K562 (cell line): ENCODE data around the gene SPPL3. TPM values are rescaled to one million over a fixed set of nuclear protein-coding genes. Genes with fewer than 3 reads are reported as not detected.

Experiments used
- ATAC-seq: fragments of 200-7000 bp; cut with Tn5 transposase; 3 replicates; pipeline ENCODE4 v1.9.1; 2020; ENCODE audit warnings: moderate library complexity
- BruUV-seq: library from RNA; stranded (reverse); fragments of 400-500 nt; replicated peaks from 2 replicates; lab custom pipeline; 2021; lab: Mats Ljungman, UMichigan
- CTCF ChIA-PET: fragments of 300-600 bp; formaldehyde crosslinking; extraction: SDS; loops from one replicate; lab custom pipeline; 2021; ENCODE audit warnings: low intra/inter-chr PET ratio; lab: Yijun Ruan, JAX
- POLR2A ChIA-PET: fragments of 300-600, 350-650 bp; sonication (Branson Sonifier 250); formaldehyde crosslinking; extraction: SDS; loops from one replicate; lab custom pipeline; 2021; ENCODE audit warnings: antibody characterized with exemption, inconsistent platforms; lab: Yijun Ruan, JAX
- DNase-seq, 4 experiments: peaks; one replicate each; pipeline versions ENCODE4 v3.0.0 to v3.0.0-alpha.2; 2011 to 2018; ENCODE audit warnings: low spot score in 3 of 4, mixed read lengths in 3 of 4; ENCODE audit errors: extremely low read depth in 1 of 4
- FAIRE-seq: peaks from 2 replicates; lab custom pipeline; 2011; peaks lifted over from hg19 to GRCh38; lab: Jason Lieb, UNC
- H2AFZ ChIP-seq: 2 replicates; pipeline ENCODE4 v1.6.0; 2011; ENCODE audit warnings: low read depth, low read length, control low read depth, inconsistent platforms
- H3K27ac ChIP-seq: fragments of 200-600 bp; 3 replicates; pipeline ENCODE4 v1.8.0; 2011; ENCODE audit warnings: low read depth, mild to moderate bottlenecking, control low read depth, inconsistent platforms, low read length, moderate library complexity, mixed read lengths; ENCODE audit errors: extremely low read depth
- H3K27me3 ChIP-seq, 2 experiments: fragments of 300-600 bp in 1 of 2; 2 replicates in 1 of 2; 3 replicates in 1 of 2; pipeline versions ENCODE4 v1.6.0 to v1.8.0; 2011; ENCODE audit warnings: inconsistent platforms in 2 of 2, low read length in 2 of 2, mild to moderate bottlenecking in 1 of 2, mixed read lengths in 1 of 2, moderate library complexity in 1 of 2; ENCODE audit not compliant: control insufficient read depth in 2 of 2, insufficient read depth in 2 of 2
- H3K36me3 ChIP-seq: fragments of 300-600 bp; 3 replicates; pipeline ENCODE4 v1.8.0; 2011; ENCODE audit warnings: mild to moderate bottlenecking, low read length, inconsistent platforms; ENCODE audit not compliant: control insufficient read depth, insufficient read depth
- H3K4me1 ChIP-seq, 2 experiments: fragments of 200-600 bp in 1 of 2; replicated peaks in 1 of 2; 2 replicates in 1 of 2; 3 replicates in 1 of 2; pipeline versions ENCODE4 v1.5.1 to v1.8.0; 2011; ENCODE audit warnings: inconsistent platforms in 2 of 2, low read length in 2 of 2, mild to moderate bottlenecking in 1 of 2, mixed read lengths in 1 of 2, moderate library complexity in 1 of 2; ENCODE audit not compliant: control insufficient read depth in 2 of 2, insufficient read depth in 2 of 2
- H3K4me2 ChIP-seq: 2 replicates; pipeline ENCODE4 v1.6.1; 2011; ENCODE audit warnings: low read length, control low read depth, inconsistent platforms, mixed read lengths; ENCODE audit not compliant: insufficient read depth
- H3K4me3 ChIP-seq: fragments of 200-600 bp; sonication (generic), shearing (Covaris generic); 2 replicates; pipeline ENCODE4 v1.5.1; 2016; ENCODE audit warnings: control low read depth, inconsistent platforms
- H3K79me2 ChIP-seq: fragments of 200-600 bp; 3 replicates; pipeline ENCODE4 v1.8.0; 2011; ENCODE audit warnings: low read length, inconsistent platforms; ENCODE audit not compliant: control insufficient read depth, insufficient read depth
- H3K9ac ChIP-seq, 2 experiments: 2 replicates each; pipeline versions ENCODE4 v1.6.0 to v1.6.1; 2011; ENCODE audit warnings: low read depth in 2 of 2, low read length in 2 of 2, control low read depth in 1 of 2, inconsistent platforms in 1 of 2, mild to moderate bottlenecking in 1 of 2, mixed read lengths in 1 of 2; ENCODE audit not compliant: insufficient read depth in 1 of 2
- H3K9me1 ChIP-seq: one replicate; pipeline ENCODE4 v1.6.0; 2011; ENCODE audit warnings: inconsistent platforms, mild to moderate bottlenecking, low read length, moderate library complexity; ENCODE audit not compliant: control insufficient read depth, insufficient read depth
- H3K9me3 ChIP-seq: replicated peaks from 2 replicates; pipeline ENCODE4 v1.5.1; 2011; ENCODE audit warnings: low read depth, low read length, inconsistent platforms; ENCODE audit not compliant: control insufficient read depth, insufficient read depth
- H4K20me1 ChIP-seq: replicated peaks from 2 replicates; pipeline ENCODE4 v1.6.1; 2011; ENCODE audit warnings: low read length, inconsistent platforms, mixed read lengths; ENCODE audit not compliant: control insufficient read depth, insufficient read depth
- ARHGAP35 ChIP-seq: fragments of 450-650 bp; IDR thresholded peaks from 2 replicates; pipeline ENCODE4 v1.6.1; 2018; ENCODE audit not compliant: partially characterized antibody
- CREBBP ChIP-seq: IDR thresholded peaks from one replicate; pipeline ENCODE4 v1.6.1; 2012; ENCODE audit warnings: low read depth, mild to moderate bottlenecking, control low read depth, inconsistent platforms, low read length
- ELF1 ChIP-seq: fragments of 200-800 bp; sonication (Bioruptor generic); IDR thresholded peaks from 2 replicates; pipeline ENCODE4 v1.6.1; 2016; ENCODE audit warnings: missing genetic modification characterization, missing compliant biosample characterization
- MTA3 ChIP-seq: fragments of 450-650 bp; formaldehyde crosslinking; IDR thresholded peaks from 2 replicates; pipeline ENCODE4 v1.6.1; 2017; ENCODE audit warnings: mild to moderate bottlenecking, borderline replicate concordance
- MYC ChIP-seq, 2 experiments: fragments of 250-450 bp in 1 of 2; sonication (Bioruptor Pico) in 1 of 2; IDR thresholded peaks; 2 replicates each; pipeline versions ENCODE4 v1.5.1 to v1.6.1; 2012 to 2021; ENCODE audit warnings: low read depth in 2 of 2, borderline replicate concordance in 1 of 2, improper control_type of control experiment in 1 of 2, low read length in 1 of 2, mild to moderate bottlenecking in 1 of 2, moderate library complexity in 1 of 2
- RBM25 ChIP-seq: fragments of 200-400 bp; formaldehyde crosslinking; IDR thresholded peaks from 2 replicates; pipeline ENCODE4 v1.6.1; 2018; ENCODE audit warnings: low read length, low read depth, moderate library complexity; ENCODE audit not compliant: severe bottlenecking
- WHSC1 ChIP-seq: IDR thresholded peaks from one replicate; pipeline ENCODE4 v1.6.1; 2012; ENCODE audit warnings: low read length, control low read depth, inconsistent platforms
- ZNF121 ChIP-seq: sonication (generic); formaldehyde crosslinking; conservative IDR thresholded peaks from 2 replicates; pipeline ENCODE4 v1.8.0; 2022; ENCODE audit warnings: missing genetic modification reagents
- ZNF140 ChIP-seq: fragments of 250-450 bp; sonication (Bioruptor Pico); IDR thresholded peaks from 2 replicates; pipeline ENCODE4 v1.8.0; 2021; ENCODE audit warnings: moderate library complexity, mild to moderate bottlenecking, inconsistent platforms
- ZNF699 ChIP-seq: fragments of 250-450 bp; sonication (Bioruptor Pico); IDR thresholded peaks from 2 replicates; pipeline ENCODE4 v1.8.0; 2021; ENCODE audit warnings: mild to moderate bottlenecking, moderate library complexity; ENCODE audit not compliant: insufficient replicate concordance
- whole genome bisulfite sequencing: fragments of 100-300 bp; shearing (Covaris generic); methylation state at CpG from one replicate; pipeline ENCODE4 v1.1.6; 2016; ENCODE audit warnings: low coverage, mixed read lengths; ENCODE audit not compliant: insufficient coverage; ENCODE audit errors: missing lambda C conversion rate; 5-methylcytosine and 5-hydroxymethylcytosine counted together
- in situ Hi-C: fragments of 300-500 bp; cut with MboI; formaldehyde crosslinking; loops from 4 replicates; pipeline ENCODE4 v1.15.0; 2018; ENCODE audit warnings: inconsistent platforms, mixed read lengths
- intact Hi-C: fragments of 100-400 bp; cut with micrococcal nuclease; formaldehyde crosslinking; loops from 2 replicates; pipeline ENCODE4 v1.14.2; 2022
- polyA plus RNA-seq, 8 experiments: library from polyadenylated mRNA; depleted of rRNA in 4 of 8; stranded (reverse) in 5 of 8; unstranded in 3 of 8; fragments of >200 nt; fragmentation: Nextera tagmentation in 2 of 8; fragmentation: Illumina TruSeq in 1 of 8; extraction: Ambion mirVana in 2 of 8; extraction: Trizol in 1 of 8; gene quantifications; 2 replicates each; pipeline versions ENCODE4 v1.2.1 to v1.2.3, GENCODE V29; 2011 to 2014; ENCODE audit warnings: inconsistent platforms in 1 of 8, missing spikeins in 1 of 8
- total RNA-seq, 7 experiments: library from RNA; depleted of rRNA in 6 of 7; stranded (reverse); fragments of >200 nt in 6 of 7; fragmentation: Illumina TruSeq in 2 of 7; extraction: Trizol in 2 of 7; gene quantifications; 2 replicates each; pipeline versions ENCODE4 v1.2.1 to v1.2.3, GENCODE V29; 2011 to 2021; ENCODE audit warnings: low replicate concordance in 1 of 7
- TF ChIP-seq, protein P1 (sequence below): fragments of 250-450 bp; sonication (Bioruptor Pico); IDR thresholded peaks from 2 replicates; pipeline ENCODE4 v1.5.0; 2021
- TF ChIP-seq, protein P2 (sequence below), 2 experiments: fragments of 450-650 bp in 1 of 2; sonication (generic) in 1 of 2; formaldehyde crosslinking; conservative IDR thresholded peaks; 2 replicates each; pipeline versions ENCODE4 v1.4.0 to v1.8.1; 2020 to 2022; ENCODE audit warnings: mild to moderate bottlenecking in 1 of 2, missing genetic modification reagents in 1 of 2
- TF ChIP-seq, protein P3 (sequence below), 2 experiments: IDR thresholded peaks; 2 replicates each; pipeline ENCODE4 v1.6.1; 2011; ENCODE audit warnings: borderline replicate concordance in 1 of 2, control low read depth in 1 of 2, low read depth in 1 of 2, low read length in 1 of 2, mild to moderate bottlenecking in 1 of 2, mixed read lengths in 1 of 2, moderate library complexity in 1 of 2; ENCODE audit not compliant: insufficient read depth in 1 of 2, insufficient read length in 1 of 2, poor library complexity in 1 of 2, severe bottlenecking in 1 of 2; ENCODE audit errors: extremely low read depth in 1 of 2
- TF ChIP-seq, protein P4 (sequence below): fragments of 250-450 bp; sonication (Bioruptor Pico); IDR thresholded peaks from 2 replicates; pipeline ENCODE4 v1.5.0; 2021
- TF ChIP-seq, protein P5 (sequence below): sonication (generic); formaldehyde crosslinking; IDR thresholded peaks from 2 replicates; pipeline ENCODE4 v1.4.0; 2020; ENCODE audit warnings: mild to moderate bottlenecking, missing genetic modification reagents

SPPL3 gene
- total and polyA plus RNA-seq, 9 of the 15 experiments (the other 6 are each of a cell fraction or from before 2014, with no cell fraction given) = 2.9 to 32.1 (median 7.1) TPM

DNA sequence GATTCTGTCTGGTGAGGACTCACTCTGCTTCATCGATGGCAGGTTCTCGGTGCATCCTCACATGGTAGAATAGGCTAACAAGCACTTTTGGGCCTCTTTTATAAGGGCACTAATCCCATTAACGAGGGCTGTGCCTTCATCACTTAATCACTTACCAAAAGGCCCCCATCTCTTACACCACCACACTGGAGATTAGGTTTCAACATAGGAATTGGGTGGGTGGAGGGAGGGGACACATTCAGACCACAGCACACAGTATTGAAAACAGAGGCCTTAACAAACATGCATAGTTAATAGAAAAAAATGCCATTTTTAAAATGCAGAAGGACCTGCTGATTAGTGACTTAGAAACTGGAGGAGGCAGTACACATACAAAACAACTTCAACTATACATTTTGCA is 61.6 kb downstream of the SPPL3 start (continued):
- TF ChIP-seq, protein P1, sequence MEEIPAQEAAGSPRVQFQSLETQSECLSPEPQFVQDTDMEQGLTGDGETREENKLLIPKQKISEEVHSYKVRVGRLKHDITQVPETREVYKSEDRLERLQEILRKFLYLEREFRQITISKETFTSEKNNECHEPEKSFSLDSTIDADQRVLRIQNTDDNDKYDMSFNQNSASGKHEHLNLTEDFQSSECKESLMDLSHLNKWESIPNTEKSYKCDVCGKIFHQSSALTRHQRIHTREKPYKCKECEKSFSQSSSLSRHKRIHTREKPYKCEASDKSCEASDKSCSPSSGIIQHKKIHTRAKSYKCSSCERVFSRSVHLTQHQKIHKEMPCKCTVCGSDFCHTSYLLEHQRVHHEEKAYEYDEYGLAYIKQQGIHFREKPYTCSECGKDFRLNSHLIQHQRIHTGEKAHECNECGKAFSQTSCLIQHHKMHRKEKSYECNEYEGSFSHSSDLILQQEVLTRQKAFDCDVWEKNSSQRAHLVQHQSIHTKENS (CRISPR knock-in tag) = no peak
- TF ChIP-seq, protein P2, sequence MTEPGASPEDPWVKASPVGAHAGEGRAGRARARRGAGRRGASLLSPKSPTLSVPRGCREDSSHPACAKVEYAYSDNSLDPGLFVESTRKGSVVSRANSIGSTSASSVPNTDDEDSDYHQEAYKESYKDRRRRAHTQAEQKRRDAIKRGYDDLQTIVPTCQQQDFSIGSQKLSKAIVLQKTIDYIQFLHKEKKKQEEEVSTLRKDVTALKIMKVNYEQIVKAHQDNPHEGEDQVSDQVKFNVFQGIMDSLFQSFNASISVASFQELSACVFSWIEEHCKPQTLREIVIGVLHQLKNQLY (CRISPR knock-in tag; conservative IDR thresholded peaks at IDR 0.05) = no peak
- TF ChIP-seq CREBBP (no peak), MYC (IDR thresholded peaks at IDR 0.05; ENCODE audit: low read depth, low read length) (no peak), MYC (CRISPR knock-in tag; IDR thresholded peaks at IDR 0.05; ENCODE audit: borderline replicate concordance, low read depth) (no peak), WHSC1 (no peak), ARHGAP35 (no peak), ZNF121 (CRISPR knock-in tag) (no peak), ZNF140 (no peak), RBM25 (no peak)

DNA sequence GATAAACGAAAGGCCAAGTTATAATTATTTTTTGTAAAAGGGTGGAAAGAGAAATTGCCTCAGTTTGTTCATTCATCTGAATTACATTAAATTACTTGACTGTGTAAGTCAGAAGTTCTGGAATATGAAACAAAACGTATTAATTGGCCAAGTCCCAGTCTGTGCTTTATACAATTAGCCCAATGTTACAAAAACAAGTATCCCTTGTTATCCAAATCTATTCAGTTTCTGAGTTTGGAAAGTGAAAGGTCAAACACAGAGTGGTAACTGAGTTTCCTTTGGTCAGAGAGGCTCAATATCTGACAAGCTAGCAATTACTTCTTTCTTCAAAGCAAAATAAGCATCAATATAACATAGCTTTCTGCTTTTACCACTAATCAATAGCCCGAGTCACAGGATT is 62.6 kb downstream of the SPPL3 start:
- POLR2A ChIA-PET = no interaction called here
- WGBS = 19% methylated on average over 3 of the region's 3 CpGs
- intact Hi-C loops = no loop called here
- Histone ChIP-seq H3K79me2 (peaks cover 22% of the 10 kb centered on the region), H3K36me3 (no peaks in the 10 kb centered on the region), H3K4me3 (no peak overlapping the region), H3K9me3 (no peaks in the 10 kb centered on the region), H3K27me3 (no peaks in the 10 kb centered on the region), H3K4me2 (no peak overlapping the region), H3K27ac (no peak overlapping the region), H3K9ac (no peak overlapping the region), H4K20me1 (peaks cover 11% of the 10 kb centered on the region), H3K9me1 (no peaks in the 10 kb centered on the region), H3K4me1 (peaks cover 0 to 4% of the 10 kb centered on the region in 2 experiments; a peak in 2 of 5 replicates), H2AFZ (no peak overlapping the region)
- FAIRE-seq (no peak), DNase-seq (no peak), ATAC-seq (no peak)
- BruUV-seq = no TSS peak
- in situ Hi-C loops = no loop called here
- CTCF ChIA-PET = no interaction called here
- TF ChIP-seq, protein P3, sequence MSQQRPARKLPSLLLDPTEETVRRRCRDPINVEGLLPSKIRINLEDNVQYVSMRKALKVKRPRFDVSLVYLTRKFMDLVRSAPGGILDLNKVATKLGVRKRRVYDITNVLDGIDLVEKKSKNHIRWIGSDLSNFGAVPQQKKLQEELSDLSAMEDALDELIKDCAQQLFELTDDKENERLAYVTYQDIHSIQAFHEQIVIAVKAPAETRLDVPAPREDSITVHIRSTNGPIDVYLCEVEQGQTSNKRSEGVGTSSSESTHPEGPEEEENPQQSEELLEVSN (IDR thresholded peaks at IDR 0.05; ENCODE audit: borderline replicate concordance in 1 of 2, extremely low read depth in 1 of 2, insufficient read depth in 1 of 2, insufficient read length in 1 of 2, low read depth in 1 of 2, low read length in 1 of 2, poor library complexity in 1 of 2, severe bottlenecking in 1 of 2) = no peak
- TF ChIP-seq, protein P4, sequence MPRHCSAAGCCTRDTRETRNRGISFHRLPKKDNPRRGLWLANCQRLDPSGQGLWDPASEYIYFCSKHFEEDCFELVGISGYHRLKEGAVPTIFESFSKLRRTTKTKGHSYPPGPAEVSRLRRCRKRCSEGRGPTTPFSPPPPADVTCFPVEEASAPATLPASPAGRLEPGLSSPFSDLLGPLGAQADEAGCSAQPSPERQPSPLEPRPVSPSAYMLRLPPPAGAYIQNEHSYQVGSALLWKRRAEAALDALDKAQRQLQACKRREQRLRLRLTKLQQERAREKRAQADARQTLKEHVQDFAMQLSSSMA = no peak
- no peak for TF ChIP-seq ELF1 (tag)
- no peak for TF ChIP-seq MTA3
- TF ChIP-seq, protein P5, sequence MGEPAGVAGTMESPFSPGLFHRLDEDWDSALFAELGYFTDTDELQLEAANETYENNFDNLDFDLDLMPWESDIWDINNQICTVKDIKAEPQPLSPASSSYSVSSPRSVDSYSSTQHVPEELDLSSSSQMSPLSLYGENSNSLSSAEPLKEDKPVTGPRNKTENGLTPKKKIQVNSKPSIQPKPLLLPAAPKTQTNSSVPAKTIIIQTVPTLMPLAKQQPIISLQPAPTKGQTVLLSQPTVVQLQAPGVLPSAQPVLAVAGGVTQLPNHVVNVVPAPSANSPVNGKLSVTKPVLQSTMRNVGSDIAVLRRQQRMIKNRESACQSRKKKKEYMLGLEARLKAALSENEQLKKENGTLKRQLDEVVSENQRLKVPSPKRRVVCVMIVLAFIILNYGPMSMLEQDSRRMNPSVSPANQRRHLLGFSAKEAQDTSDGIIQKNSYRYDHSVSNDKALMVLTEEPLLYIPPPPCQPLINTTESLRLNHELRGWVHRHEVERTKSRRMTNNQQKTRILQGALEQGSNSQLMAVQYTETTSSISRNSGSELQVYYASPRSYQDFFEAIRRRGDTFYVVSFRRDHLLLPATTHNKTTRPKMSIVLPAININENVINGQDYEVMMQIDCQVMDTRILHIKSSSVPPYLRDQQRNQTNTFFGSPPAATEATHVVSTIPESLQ (CRISPR knock-in tag) = no peak
- TF ChIP-seq ZNF699 (CRISPR knock-in tag) = no peak
